GM12873 (cell line): ENCODE measurements around the gene TCP11L2.

ENCODE experiments used
- CTCF ChIP-seq: IDR thresholded peaks from 2 replicates; pipeline ENCODE4 v1.5.1; 2012; ENCODE audit warnings: low read depth, mild to moderate bottlenecking, moderate library complexity, low read length, control low read depth; ENCODE audit not compliant: insufficient read depth; ENCODE audit errors: missing control alignments

The TCP11L2 gene

GRCh38 chr12:106284358-106285105, 18.0 kb upstream of the TCP11L2 start:
- no peak for TF ChIP-seq CTCF

- TF ChIP-seq CTCF = no peak
Measured at GRCh38 chr12:106285982-106286381, 16.6 kb upstream of the TCP11L2 start.

- no peak for TF ChIP-seq CTCF
Measured at GRCh38 chr12:106287364-106287763, 15.2 kb upstream of the TCP11L2 start.

DNA sequence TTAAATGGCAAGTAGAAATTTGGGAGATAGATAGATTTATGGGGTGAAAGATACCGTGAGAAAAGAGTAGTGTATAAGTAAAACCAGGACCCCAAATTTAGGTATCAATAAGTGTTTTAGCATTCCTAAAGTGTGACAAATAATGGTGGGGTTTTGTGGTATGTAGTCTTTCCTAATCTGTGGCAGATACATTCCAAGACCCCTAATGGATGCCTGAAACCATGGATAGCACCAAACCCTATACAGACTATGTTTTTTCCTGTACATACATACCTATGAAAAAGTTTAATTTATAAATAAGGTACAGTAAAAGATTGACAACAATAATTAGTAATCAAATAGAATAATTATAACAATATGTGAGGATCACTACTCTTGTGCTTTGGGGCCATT, 14.4 kb upstream of the TCP11L2 start:
- no peak for TF ChIP-seq CTCF

GRCh38 chr12:106288494-106289195, 13.9 kb upstream of the TCP11L2 start:
- no peak for TF ChIP-seq CTCF

DNA sequence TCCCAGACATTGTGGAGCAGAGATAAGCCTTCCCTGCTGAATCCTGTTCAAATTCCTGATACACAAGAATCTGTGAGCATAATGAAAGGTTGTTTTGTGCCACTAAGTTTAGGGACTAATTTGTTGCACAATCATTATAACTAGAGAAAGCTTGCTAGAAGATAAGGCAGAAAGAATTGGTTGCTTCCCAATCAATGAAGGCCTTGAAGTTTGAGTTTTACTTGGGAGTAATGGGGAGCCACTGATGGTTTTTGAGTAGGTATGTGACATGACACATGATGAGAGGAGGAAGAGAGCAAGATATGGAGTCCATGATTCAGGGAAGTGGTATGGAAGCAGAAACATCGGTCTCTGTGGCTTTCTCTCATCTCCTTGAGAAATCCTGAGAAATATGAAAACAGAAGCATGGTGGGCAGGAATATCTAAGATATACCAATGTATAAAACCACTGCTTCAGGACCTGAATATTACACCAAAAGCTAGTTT, 13.3 kb upstream of the TCP11L2 start:
- TF ChIP-seq CTCF = no peak

- no peak for TF ChIP-seq CTCF
Measured at GRCh38 chr12:106290666-106291065, 11.9 kb upstream of the TCP11L2 start.
